ENCODE results near the gene ANKRD44.

ANKRD44 gene

DNA sequence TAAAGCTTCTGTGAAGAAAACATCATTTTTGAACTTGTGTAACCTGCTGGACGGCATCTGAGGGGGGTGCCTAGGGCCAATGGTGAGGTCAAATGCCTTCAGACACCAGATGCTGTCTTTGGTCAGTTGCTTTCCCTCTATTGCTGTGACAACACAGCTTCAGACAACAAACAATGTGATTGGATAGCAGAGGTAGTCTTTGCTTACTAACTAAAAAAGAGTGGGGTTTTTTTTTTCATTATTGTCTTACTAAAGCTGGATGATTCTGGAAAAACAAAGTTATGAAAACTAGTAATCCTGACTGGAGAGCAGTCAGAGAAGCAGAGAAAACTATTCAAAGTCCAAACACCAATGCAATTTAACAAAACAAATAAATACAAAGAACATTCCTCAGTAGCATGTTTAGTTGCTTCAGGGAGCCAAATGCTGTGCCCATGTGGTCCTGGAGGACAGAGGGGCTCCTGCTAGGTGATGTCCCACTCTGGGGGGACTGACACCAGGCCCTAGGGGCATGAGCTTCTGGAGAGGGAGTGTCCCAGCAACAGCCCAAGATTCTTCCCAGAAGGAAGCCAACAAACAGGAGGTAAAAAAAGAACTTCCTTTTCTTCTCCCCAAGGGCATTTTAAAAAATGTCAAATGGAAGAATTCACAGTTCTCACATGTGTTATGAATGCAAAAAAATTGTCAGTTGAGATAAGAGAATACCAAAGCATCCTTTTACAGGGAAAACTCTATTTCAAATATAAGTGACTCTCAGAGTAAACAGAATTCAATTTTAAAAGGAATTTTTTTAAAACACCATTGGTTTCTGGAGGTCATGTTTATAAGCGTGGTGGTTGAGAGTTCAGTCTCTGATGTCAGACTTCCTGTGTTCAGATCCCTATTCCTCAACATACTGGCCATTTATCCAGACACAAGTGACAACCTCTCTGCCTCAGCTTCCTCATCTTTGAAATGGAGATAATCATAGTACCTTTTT is 203.0 kb downstream of the ANKRD44 start:
- TF ChIP-seq, protein P1, sequence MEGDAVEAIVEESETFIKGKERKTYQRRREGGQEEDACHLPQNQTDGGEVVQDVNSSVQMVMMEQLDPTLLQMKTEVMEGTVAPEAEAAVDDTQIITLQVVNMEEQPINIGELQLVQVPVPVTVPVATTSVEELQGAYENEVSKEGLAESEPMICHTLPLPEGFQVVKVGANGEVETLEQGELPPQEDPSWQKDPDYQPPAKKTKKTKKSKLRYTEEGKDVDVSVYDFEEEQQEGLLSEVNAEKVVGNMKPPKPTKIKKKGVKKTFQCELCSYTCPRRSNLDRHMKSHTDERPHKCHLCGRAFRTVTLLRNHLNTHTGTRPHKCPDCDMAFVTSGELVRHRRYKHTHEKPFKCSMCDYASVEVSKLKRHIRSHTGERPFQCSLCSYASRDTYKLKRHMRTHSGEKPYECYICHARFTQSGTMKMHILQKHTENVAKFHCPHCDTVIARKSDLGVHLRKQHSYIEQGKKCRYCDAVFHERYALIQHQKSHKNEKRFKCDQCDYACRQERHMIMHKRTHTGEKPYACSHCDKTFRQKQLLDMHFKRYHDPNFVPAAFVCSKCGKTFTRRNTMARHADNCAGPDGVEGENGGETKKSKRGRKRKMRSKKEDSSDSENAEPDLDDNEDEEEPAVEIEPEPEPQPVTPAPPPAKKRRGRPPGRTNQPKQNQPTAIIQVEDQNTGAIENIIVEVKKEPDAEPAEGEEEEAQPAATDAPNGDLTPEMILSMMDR (conservative IDR thresholded peaks at IDR 0.05; ENCODE audit: low read depth, low read length) = no peak

DNA sequence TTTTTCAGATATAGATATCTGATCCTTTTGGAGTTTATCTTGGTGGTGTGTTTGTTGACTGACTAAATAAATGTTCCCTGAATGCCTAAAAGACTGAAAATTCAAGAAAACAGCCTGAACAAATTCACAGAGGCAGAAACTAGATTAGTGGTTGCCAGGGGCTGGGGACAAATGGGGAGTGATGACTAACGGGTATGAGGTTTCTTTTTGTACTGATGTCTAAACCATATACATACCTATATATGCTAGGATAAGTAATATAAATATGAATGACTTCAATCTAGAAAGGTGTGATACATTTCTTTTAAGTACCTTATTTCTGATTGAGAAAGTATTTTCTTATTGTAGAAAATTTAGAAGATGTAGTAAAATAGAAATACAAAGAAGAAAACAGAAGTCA is 207.2 kb downstream of the ANKRD44 start:
- DNase-seq (ENCODE audit: low read depth) = no peak
- TF ChIP-seq, protein P1 (conservative IDR thresholded peaks at IDR 0.05; ENCODE audit: low read depth, low read length) = no peak
- H3K4me3 ChIP-seq (ENCODE audit: low read length) = no peak overlapping the region

More for the DNA sequence above, 203.0 kb downstream of the ANKRD44 start:
- no peak overlapping the region for H3K4me3 ChIP-seq (ENCODE audit: low read length)
- no peak for DNase-seq (ENCODE audit: low read depth)

DNA sequence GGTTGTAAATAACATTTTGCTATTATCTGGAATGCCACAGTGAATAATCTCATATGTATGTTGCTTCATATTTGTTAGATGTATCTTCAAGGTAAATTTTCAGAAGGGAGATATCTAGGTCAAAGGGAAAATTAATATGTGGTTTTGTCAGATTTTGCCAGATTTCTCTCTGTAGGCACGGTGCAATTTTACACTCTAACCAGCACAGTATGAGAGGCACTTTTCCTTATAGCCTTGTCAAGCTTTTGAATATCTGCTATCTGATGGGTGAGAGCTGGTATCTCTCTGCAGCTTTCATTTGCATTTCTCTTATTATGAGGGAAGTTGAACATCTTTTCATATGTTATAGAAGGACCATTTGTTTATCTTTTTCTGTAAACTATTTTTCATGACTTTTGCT is 208.3 kb downstream of the ANKRD44 start:
- TF ChIP-seq, protein P1 (conservative IDR thresholded peaks at IDR 0.05; ENCODE audit: low read depth, low read length) = no peak

DNA sequence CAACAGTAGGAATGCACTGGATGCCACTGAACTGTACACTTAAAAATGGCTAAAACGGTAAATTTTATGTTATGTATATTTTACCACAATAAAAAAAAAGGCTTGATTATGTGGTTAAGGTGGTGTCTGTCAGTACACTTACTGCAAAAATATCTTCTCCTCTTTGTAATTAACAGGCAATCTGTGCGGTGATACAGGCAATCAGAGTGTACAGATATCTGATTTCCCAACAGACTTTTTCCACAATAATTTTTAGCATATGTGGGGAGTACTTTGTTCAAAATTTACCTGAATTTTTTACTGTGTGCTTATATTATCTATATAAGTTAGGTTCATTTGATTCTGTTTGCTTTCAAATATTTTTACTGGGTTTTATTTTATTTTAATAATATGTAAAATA is 209.1 kb downstream of the ANKRD44 start:
- no peak for DNase-seq (ENCODE audit: low read depth)
- TF ChIP-seq, protein P1 (conservative IDR thresholded peaks at IDR 0.05; ENCODE audit: low read depth, low read length) = no peak
- no peak overlapping the region for H3K4me3 ChIP-seq (ENCODE audit: low read length)

More for the DNA sequence above, 208.3 kb downstream of the ANKRD44 start:
- no peak for DNase-seq (ENCODE audit: low read depth)
- no peak overlapping the region for H3K4me3 ChIP-seq (ENCODE audit: low read length)

DNA sequence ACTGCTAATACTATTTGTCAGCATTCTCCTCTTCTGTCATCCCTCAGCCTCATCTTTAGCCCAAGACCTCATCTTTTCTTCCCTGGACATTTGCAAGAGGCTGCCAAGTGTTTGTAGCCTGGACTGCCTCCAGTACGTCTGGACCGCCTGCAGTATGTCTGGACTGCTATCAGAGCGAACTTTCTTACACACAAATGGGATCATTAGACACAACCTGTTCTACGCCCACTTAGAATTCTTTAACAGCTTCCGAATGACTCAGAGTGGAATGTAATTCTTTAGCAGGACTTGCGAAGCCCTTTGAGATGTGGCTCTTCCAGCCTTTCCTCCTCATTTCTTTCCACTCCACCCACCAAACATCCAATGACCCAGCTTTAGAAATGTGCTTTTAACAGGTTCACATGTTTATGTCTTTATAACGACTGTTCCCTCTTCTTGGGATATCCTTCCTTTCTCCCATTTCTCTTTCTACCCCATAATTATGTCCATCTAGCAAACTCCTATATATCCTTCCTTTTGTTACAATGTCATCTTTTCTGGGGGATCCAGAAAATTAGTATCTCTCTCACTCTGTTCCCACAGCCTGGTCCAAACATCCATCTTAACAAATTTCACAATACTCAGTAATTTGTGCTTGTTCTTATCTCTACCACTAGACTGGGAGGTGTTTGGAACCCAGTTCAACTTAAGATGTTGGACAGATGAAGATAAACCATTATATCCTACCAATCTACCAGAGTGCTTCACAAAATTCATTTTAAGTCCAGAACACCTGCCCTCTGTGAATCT is 212.8 kb downstream of the ANKRD44 start:
- peak; percentile 79 for DNase-seq (ENCODE audit: low read depth)
- TF ChIP-seq, protein P1 (conservative IDR thresholded peaks at IDR 0.05; ENCODE audit: low read depth, low read length) = no peak
- H3K4me3 ChIP-seq (ENCODE audit: low read length) = no peak overlapping the region

DNA sequence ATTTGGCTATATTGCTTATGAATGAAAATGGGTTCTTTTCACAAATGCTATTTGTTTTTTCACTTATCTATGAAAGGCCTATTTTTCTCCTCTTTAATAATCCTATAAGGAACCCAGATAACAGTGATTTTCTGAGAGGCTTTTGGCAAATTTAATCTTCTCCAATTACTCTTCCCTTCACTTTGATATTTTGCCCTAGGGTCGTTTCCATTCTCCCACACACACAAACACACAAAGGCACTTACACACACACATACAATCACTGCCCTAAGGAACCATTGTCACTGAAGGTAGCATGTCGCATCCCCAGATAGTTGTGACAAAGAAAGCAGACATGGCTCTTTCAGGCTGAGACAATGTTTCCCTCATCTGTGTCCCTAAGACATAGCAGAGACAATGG is 213.9 kb downstream of the ANKRD44 start:
- TF ChIP-seq, protein P1 (conservative IDR thresholded peaks at IDR 0.05; ENCODE audit: low read depth, low read length) = no peak

More for the DNA sequence above, 213.9 kb downstream of the ANKRD44 start:
- no peak overlapping the region for H3K4me3 ChIP-seq (ENCODE audit: low read length)
- DNase-seq (ENCODE audit: low read depth) = no peak

All from retinal pigment epithelial cell (primary cell).